Measurements from ENCODE around the gene JUNB.
A peak's percentile ranks its signal among the peaks of the same experiment; 100 is the strongest.

Gene JUNB

GRCh38 chr19:12774588-12775555 lies 16.4 kb upstream of the JUNB start, which contains the start of gene HOOK2:
HOOK2 (minus strand) TSS chr19:12775552; CDS start chr19:12775449, 103 bp downstream.
- Histone ChIP-seq H3K4me1 (ENCODE audit: control insufficient read depth, insufficient read depth, low read length) (peaks cover 36% of the 10 kb centered on the region), H3K36me3 (ENCODE audit: control insufficient read depth in 2 of 2, insufficient read depth in 2 of 2, low read length in 2 of 2) (peaks cover 0 to 2% of the 10 kb centered on the region in 2 donors), H3K27ac (ENCODE audit: low read length) (no peak within 1 kb of the TSS), H3K27me3 (ENCODE audit: control insufficient read depth in 1 of 2, insufficient read depth in 2 of 2, low read length in 2 of 2) (no peaks in the 10 kb centered on the region), H3K4me3 (ENCODE audit: low read length in 2 of 2) (peak within 1 kb of the TSS; percentile 73 to 84), H3K9ac (ENCODE audit: low read length in 2 of 2) (peak within 1 kb of the TSS; percentile 64 to 65), H3K9me3 (ENCODE audit: control insufficient read depth in 2 of 2, low read length in 2 of 2) (no peaks in the 10 kb centered on the region)

GRCh38 chr19:12777217-12778016 lies 13.9 kb upstream of the JUNB start:
- peaks cover 43% of the 10 kb centered on the region for H3K4me1 ChIP-seq (ENCODE audit: control insufficient read depth, insufficient read depth, low read length)

GRCh38 chr19:12778017-12778904 lies 13.0 kb upstream of the JUNB start:
- H3K4me1 ChIP-seq (ENCODE audit: control insufficient read depth, insufficient read depth, low read length) = peaks cover 50% of the 10 kb centered on the region
- no peaks in the 10 kb centered on the region for H3K9me3 ChIP-seq (ENCODE audit: control insufficient read depth in 2 of 2, low read length in 2 of 2)
- no peaks in the 10 kb centered on the region for H3K36me3 ChIP-seq (ENCODE audit: control insufficient read depth in 2 of 2, insufficient read depth in 2 of 2, low read length in 2 of 2)
- H3K4me3 ChIP-seq (ENCODE audit: low read length in 2 of 2) = peak overlapping the region; percentile 79 to 94
- peak overlapping the region; percentile 95 for H3K27ac ChIP-seq (ENCODE audit: low read length)
- peak overlapping the region; percentile 76 to 93 for H3K9ac ChIP-seq (ENCODE audit: low read length in 2 of 2)
- no peaks in the 10 kb centered on the region for H3K27me3 ChIP-seq (ENCODE audit: control insufficient read depth in 1 of 2, insufficient read depth in 2 of 2, low read length in 2 of 2)

More at GRCh38 chr19:12777217-12778016, 13.9 kb upstream of the JUNB start:
- Histone ChIP-seq H3K36me3 (ENCODE audit: control insufficient read depth in 2 of 2, insufficient read depth in 2 of 2, low read length in 2 of 2) (no peaks in the 10 kb centered on the region), H3K9me3 (ENCODE audit: control insufficient read depth in 2 of 2, low read length in 2 of 2) (no peaks in the 10 kb centered on the region), H3K27ac (ENCODE audit: low read length) (peak overlapping the region; percentile 95), H3K27me3 (ENCODE audit: control insufficient read depth in 1 of 2, insufficient read depth in 2 of 2, low read length in 2 of 2) (no peaks in the 10 kb centered on the region), H3K4me3 (ENCODE audit: low read length in 2 of 2) (peak overlapping the region; percentile 79 to 94), H3K9ac (ENCODE audit: low read length in 2 of 2) (peak overlapping the region; percentile 76 to 93)

GRCh38 chr19:12778905-12779161 lies 12.5 kb upstream of the JUNB start:
- Histone ChIP-seq H3K27ac (ENCODE audit: low read length) (peak overlapping the region; percentile 95), H3K4me1 (ENCODE audit: control insufficient read depth, insufficient read depth, low read length) (peaks cover 56% of the 10 kb centered on the region), H3K36me3 (ENCODE audit: control insufficient read depth in 2 of 2, insufficient read depth in 2 of 2, low read length in 2 of 2) (no peaks in the 10 kb centered on the region), H3K4me3 (ENCODE audit: low read length in 2 of 2) (peak overlapping the region; percentile 79 to 94), H3K9me3 (ENCODE audit: control insufficient read depth in 2 of 2, low read length in 2 of 2) (no peaks in the 10 kb centered on the region), H3K9ac (ENCODE audit: low read length in 2 of 2) (peak overlapping the region; percentile 76 to 93), H3K27me3 (ENCODE audit: control insufficient read depth in 1 of 2, insufficient read depth in 2 of 2, low read length in 2 of 2) (no peaks in the 10 kb centered on the region)

GRCh38 chr19:12779162-12779993 lies 11.9 kb upstream of the JUNB start:
- Histone ChIP-seq H3K27ac (ENCODE audit: low read length) (peak overlapping the region; percentile 95), H3K9ac (ENCODE audit: low read length in 2 of 2) (peak overlapping the region; percentile 76 to 93), H3K36me3 (ENCODE audit: control insufficient read depth in 2 of 2, insufficient read depth in 2 of 2, low read length in 2 of 2) (no peaks in the 10 kb centered on the region), H3K27me3 (ENCODE audit: control insufficient read depth in 1 of 2, insufficient read depth in 2 of 2, low read length in 2 of 2) (no peaks in the 10 kb centered on the region), H3K9me3 (ENCODE audit: control insufficient read depth in 2 of 2, low read length in 2 of 2) (no peaks in the 10 kb centered on the region), H3K4me3 (ENCODE audit: low read length in 2 of 2) (peak overlapping the region in 1 of 2 donors; percentile 79), H3K4me1 (ENCODE audit: control insufficient read depth, insufficient read depth, low read length) (peaks cover 59% of the 10 kb centered on the region)

GRCh38 chr19:12782174-12782423 lies 9.2 kb upstream of the JUNB start:
- Histone ChIP-seq H3K4me1 (ENCODE audit: control insufficient read depth, insufficient read depth, low read length) (peaks cover 66% of the 10 kb centered on the region), H3K9me3 (ENCODE audit: control insufficient read depth in 2 of 2, low read length in 2 of 2) (no peaks in the 10 kb centered on the region)

GRCh38 chr19:12782424-12783290 lies 8.6 kb upstream of the JUNB start:
- peak overlapping the region; percentile 74 to 94 for H3K9ac ChIP-seq (ENCODE audit: low read length in 2 of 2)
- no peaks in the 10 kb centered on the region for H3K27me3 ChIP-seq (ENCODE audit: control insufficient read depth in 1 of 2, insufficient read depth in 2 of 2, low read length in 2 of 2)
- peak overlapping the region; percentile 33 to 78 for H3K4me3 ChIP-seq (ENCODE audit: low read length in 2 of 2)
- H3K27ac ChIP-seq (ENCODE audit: low read length) = peak overlapping the region; percentile 100
- H3K9me3 ChIP-seq (ENCODE audit: control insufficient read depth in 2 of 2, low read length in 2 of 2) = no peaks in the 10 kb centered on the region
- H3K36me3 ChIP-seq (ENCODE audit: control insufficient read depth in 2 of 2, insufficient read depth in 2 of 2, low read length in 2 of 2) = no peaks in the 10 kb centered on the region
- peaks cover 60% of the 10 kb centered on the region for H3K4me1 ChIP-seq (ENCODE audit: control insufficient read depth, insufficient read depth, low read length)

More at GRCh38 chr19:12782174-12782423, 9.2 kb upstream of the JUNB start:
- Histone ChIP-seq H3K9ac (ENCODE audit: low read length in 2 of 2) (peak overlapping the region; percentile 74 to 94), H3K27me3 (ENCODE audit: control insufficient read depth in 1 of 2, insufficient read depth in 2 of 2, low read length in 2 of 2) (no peaks in the 10 kb centered on the region), H3K4me3 (ENCODE audit: low read length in 2 of 2) (peak overlapping the region; percentile 33 to 78), H3K27ac (ENCODE audit: low read length) (peak overlapping the region; percentile 100), H3K36me3 (ENCODE audit: control insufficient read depth in 2 of 2, insufficient read depth in 2 of 2, low read length in 2 of 2) (no peaks in the 10 kb centered on the region)

GRCh38 chr19:12783291-12783848 lies 7.9 kb upstream of the JUNB start:
- H3K4me3 ChIP-seq (ENCODE audit: low read length in 2 of 2) = peak overlapping the region in 1 of 2 donors; percentile 78
- peaks cover 58% of the 10 kb centered on the region for H3K4me1 ChIP-seq (ENCODE audit: control insufficient read depth, insufficient read depth, low read length)
- peak overlapping the region; percentile 100 for H3K27ac ChIP-seq (ENCODE audit: low read length)
- peak overlapping the region in 1 of 2 donors; percentile 74 for H3K9ac ChIP-seq (ENCODE audit: low read length in 2 of 2)
- H3K9me3 ChIP-seq (ENCODE audit: control insufficient read depth in 2 of 2, low read length in 2 of 2) = no peaks in the 10 kb centered on the region
- H3K36me3 ChIP-seq (ENCODE audit: control insufficient read depth in 2 of 2, insufficient read depth in 2 of 2, low read length in 2 of 2) = no peaks in the 10 kb centered on the region
- H3K27me3 ChIP-seq (ENCODE audit: control insufficient read depth in 1 of 2, insufficient read depth in 2 of 2, low read length in 2 of 2) = no peaks in the 10 kb centered on the region

- Histone ChIP-seq H3K27me3 (ENCODE audit: control insufficient read depth in 1 of 2, insufficient read depth in 2 of 2, low read length in 2 of 2) (no peaks in the 10 kb centered on the region), H3K36me3 (ENCODE audit: control insufficient read depth in 2 of 2, insufficient read depth in 2 of 2, low read length in 2 of 2) (no peaks in the 10 kb centered on the region), H3K4me3 (ENCODE audit: low read length in 2 of 2) (peak overlapping the region in 1 of 2 donors; percentile 8), H3K4me1 (ENCODE audit: control insufficient read depth, insufficient read depth, low read length) (peaks cover 58% of the 10 kb centered on the region), H3K9me3 (ENCODE audit: control insufficient read depth in 2 of 2, low read length in 2 of 2) (no peaks in the 10 kb centered on the region), H3K9ac (ENCODE audit: low read length in 2 of 2) (peak overlapping the region in 1 of 2 donors; percentile 74), H3K27ac (ENCODE audit: low read length) (peak overlapping the region; percentile 100)
Observed at GRCh38 chr19:12783849-12784393, 7.4 kb upstream of the JUNB start.

Measured in stomach smooth muscle (tissue), 2 donors.